Choroid plexus epithelial cell (primary cell): ENCODE data around the gene DLX5.

ENCODE experiments used
- DNase-seq: peaks from one replicate; pipeline ENCODE4 v3.0.0-alpha.2; 2010; ENCODE audit warnings: low read depth
- H3K4me3 ChIP-seq: 2 replicates; pipeline ENCODE4 v1.5.1; 2011; ENCODE audit warnings: low read depth, mild to moderate bottlenecking, control low read depth, low read length, moderate library complexity
- CTCF ChIP-seq: conservative IDR thresholded peaks from 2 replicates; pipeline ENCODE4 v1.5.1; 2011; ENCODE audit warnings: low read depth, mild to moderate bottlenecking, control low read depth, inconsistent platforms, low read length, moderate library complexity

Gene DLX5

GRCh38 chr7:96992192-96993005, 32.2 kb downstream of the DLX5 start:
- no peak overlapping the region for H3K4me3 ChIP-seq
- TF ChIP-seq CTCF = no peak
- DNase-seq = no peak

GRCh38 chr7:96991546-96992191, 33.0 kb downstream of the DLX5 start:
- TF ChIP-seq CTCF = no peak
- H3K4me3 ChIP-seq = no peak overlapping the region
- DNase-seq = no peak

- TF ChIP-seq CTCF = no peak
- no peak for DNase-seq
- H3K4me3 ChIP-seq = no peak overlapping the region
Measured at GRCh38 chr7:96989859-96990317, 34.7 kb downstream of the DLX5 start.

- no peak for TF ChIP-seq CTCF
- H3K4me3 ChIP-seq = no peak overlapping the region
- no peak for DNase-seq
Measured at GRCh38 chr7:96989241-96989858, 35.3 kb downstream of the DLX5 start.

- DNase-seq = no peak
- no peak overlapping the region for H3K4me3 ChIP-seq
- no peak for TF ChIP-seq CTCF
Measured at GRCh38 chr7:96987719-96988118, 36.9 kb downstream of the DLX5 start.

- no peak overlapping the region for H3K4me3 ChIP-seq
- no peak for DNase-seq
- no peak for TF ChIP-seq CTCF
Measured at GRCh38 chr7:96986901-96987300, 37.7 kb downstream of the DLX5 start.
